Muscle layer of duodenum (tissue), 2 donors: Measurements from ENCODE around the gene TIGD4.

Source experiments
- H3K27ac ChIP-seq: one replicate; pipeline ENCODE4 v1.7.0; 2013; ENCODE audit warnings: mild to moderate bottlenecking, low read length
- H3K27me3 ChIP-seq: one replicate; pipeline ENCODE4 v1.7.0; 2013; ENCODE audit warnings: low read depth, mild to moderate bottlenecking, control low read depth, low read length
- H3K36me3 ChIP-seq, 2 donors: one replicate each; pipeline ENCODE4 v1.7.0; 2013; ENCODE audit warnings: low read length in 2 of 2, control low read depth in 1 of 2, mild to moderate bottlenecking in 1 of 2; ENCODE audit not compliant: insufficient read depth in 2 of 2, control insufficient read depth in 1 of 2
- H3K4me1 ChIP-seq, 2 donors: one replicate each; pipeline ENCODE4 v1.7.0; 2013; ENCODE audit warnings: low read length in 2 of 2, mild to moderate bottlenecking in 2 of 2, control low read depth in 1 of 2, moderate library complexity in 1 of 2; ENCODE audit not compliant: insufficient read depth in 2 of 2, control insufficient read depth in 1 of 2
- H3K4me3 ChIP-seq, 2 donors: one replicate each; pipeline ENCODE4 v1.7.0; 2013; ENCODE audit warnings: low read length in 2 of 2, low read depth in 1 of 2, mild to moderate bottlenecking in 1 of 2
- H3K9me3 ChIP-seq, 2 donors: one replicate each; pipeline ENCODE4 v1.7.0; 2013; ENCODE audit warnings: low read length in 2 of 2, control low read depth in 1 of 2, mild to moderate bottlenecking in 1 of 2; ENCODE audit not compliant: control insufficient read depth in 1 of 2
- donor health status: healthy.

TIGD4 gene

DNA sequence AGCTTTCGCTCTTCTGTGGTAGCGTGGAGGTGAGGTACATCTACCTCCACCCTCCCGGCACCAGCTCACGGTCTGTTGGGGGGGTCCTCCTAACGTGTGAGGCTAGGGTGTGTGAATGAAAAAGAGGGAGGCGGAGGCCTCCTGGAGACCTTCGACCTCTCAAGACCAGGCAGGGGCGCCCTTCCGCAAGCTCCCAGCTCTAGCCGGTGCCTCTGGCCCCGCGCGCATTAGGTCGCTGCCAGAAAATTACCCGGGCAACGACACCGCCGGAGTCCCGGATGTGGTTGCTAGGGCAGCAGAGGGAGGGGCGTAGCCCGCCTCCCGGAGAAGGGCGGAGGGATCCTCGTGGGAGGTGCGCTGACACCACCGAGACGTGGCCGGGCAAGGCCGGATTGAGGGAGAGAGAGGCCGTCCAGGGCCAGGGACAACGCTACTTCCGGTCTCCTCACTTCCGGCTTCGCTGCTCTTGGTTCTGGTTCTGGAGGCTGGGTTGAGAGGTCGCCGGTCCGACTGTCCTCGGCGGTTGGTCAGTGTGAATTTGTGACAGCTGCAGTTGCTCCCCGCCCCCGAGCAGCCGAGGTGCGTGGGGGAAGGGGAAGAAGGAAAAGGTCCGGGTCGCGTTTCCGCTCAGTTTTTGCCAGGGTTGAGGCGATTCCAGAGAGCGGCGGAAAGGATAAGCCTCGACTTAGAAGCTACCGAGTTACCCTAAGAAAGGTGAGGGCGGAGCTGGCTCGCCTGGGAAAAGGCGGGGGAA is at the start of gene TIGD4, which contains the start of gene ARFIP1:
TSS of gene TIGD4 (minus strand) at position 218 of the 754 bp plus-strand sequence. CDS start 8,726 bp downstream, outside the sequence.
TSS of gene ARFIP1 (plus strand) at position 442 of the 754 bp plus-strand sequence. CDS start 49,680 bp downstream, outside the sequence.
- Histone ChIP-seq H3K27ac (peak within 1 kb of the TSS; percentile 91), H3K4me1 (peaks cover 0 to 31% of the 10 kb centered on the region in 2 donors), H3K9me3 (no peaks in the 10 kb centered on the region)

GRCh38 chr4:152828122-152828521 is 48.6 kb upstream of the TIGD4 start:
- no peak overlapping the region for H3K4me3 ChIP-seq
- peaks cover 0 to 4% of the 10 kb centered on the region in 2 donors for H3K9me3 ChIP-seq
- H3K4me1 ChIP-seq = no peaks in the 10 kb centered on the region
- H3K27ac ChIP-seq = no peak overlapping the region
- no peaks in the 10 kb centered on the region for H3K27me3 ChIP-seq
- H3K36me3 ChIP-seq = peaks cover 4 to 10% of the 10 kb centered on the region in 2 donors

More for the DNA sequence above, at the start of gene TIGD4, which contains the start of gene ARFIP1:
- Histone ChIP-seq H3K36me3 (peaks cover 0 to 3% of the 10 kb centered on the region in 2 donors), H3K27me3 (no peaks in the 10 kb centered on the region), H3K4me3 (peak within 1 kb of the TSS; percentile 88)

GRCh38 chr4:152825336-152825735 is 45.8 kb upstream of the TIGD4 start:
- H3K27ac ChIP-seq = no peak overlapping the region
- H3K9me3 ChIP-seq = peaks cover 0 to 4% of the 10 kb centered on the region in 2 donors
- H3K4me1 ChIP-seq = no peaks in the 10 kb centered on the region
- no peaks in the 10 kb centered on the region for H3K36me3 ChIP-seq
- H3K27me3 ChIP-seq = no peaks in the 10 kb centered on the region
- no peak overlapping the region for H3K4me3 ChIP-seq

- Histone ChIP-seq H3K4me1 (no peaks in the 10 kb centered on the region), H3K36me3 (no peaks in the 10 kb centered on the region), H3K9me3 (peaks cover 0 to 4% of the 10 kb centered on the region in 2 donors)
Measured at GRCh38 chr4:152824561-152824960, 45.0 kb upstream of the TIGD4 start.

DNA sequence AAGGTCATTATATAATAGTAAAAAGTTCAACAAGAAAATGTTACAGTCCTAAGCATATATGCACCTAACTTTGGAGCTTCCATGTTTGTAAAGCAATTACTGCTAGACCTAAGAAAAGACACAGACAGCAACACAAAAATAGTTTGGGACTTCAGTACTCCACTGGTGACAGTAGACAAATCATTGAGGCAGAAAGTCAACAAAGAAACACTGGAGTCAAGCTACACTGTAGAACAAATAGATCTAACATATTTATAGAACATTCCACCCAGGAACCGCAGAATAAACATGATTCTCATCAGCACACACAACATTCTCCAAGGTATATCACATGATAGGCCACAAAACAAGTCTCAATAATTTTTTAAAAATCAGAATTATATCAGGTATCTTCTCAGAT is 42.8 kb upstream of the TIGD4 start:
- no peaks in the 10 kb centered on the region for H3K36me3 ChIP-seq

More at GRCh38 chr4:152824561-152824960, 45.0 kb upstream of the TIGD4 start:
- Histone ChIP-seq H3K4me3 (no peak overlapping the region), H3K27me3 (no peaks in the 10 kb centered on the region), H3K27ac (no peak overlapping the region)

GRCh38 chr4:152820073-152820472 is 40.5 kb upstream of the TIGD4 start:
- Histone ChIP-seq H3K4me1 (no peaks in the 10 kb centered on the region), H3K27ac (no peak overlapping the region), H3K9me3 (peaks cover 0 to 4% of the 10 kb centered on the region in 2 donors), H3K36me3 (no peaks in the 10 kb centered on the region), H3K4me3 (no peak overlapping the region), H3K27me3 (no peaks in the 10 kb centered on the region)

More for the DNA sequence above, 42.8 kb upstream of the TIGD4 start:
- H3K4me1 ChIP-seq = no peaks in the 10 kb centered on the region
- no peaks in the 10 kb centered on the region for H3K27me3 ChIP-seq
- H3K9me3 ChIP-seq = peaks cover 0 to 1% of the 10 kb centered on the region in 2 donors
- H3K4me3 ChIP-seq = no peak overlapping the region
- no peak overlapping the region for H3K27ac ChIP-seq

DNA sequence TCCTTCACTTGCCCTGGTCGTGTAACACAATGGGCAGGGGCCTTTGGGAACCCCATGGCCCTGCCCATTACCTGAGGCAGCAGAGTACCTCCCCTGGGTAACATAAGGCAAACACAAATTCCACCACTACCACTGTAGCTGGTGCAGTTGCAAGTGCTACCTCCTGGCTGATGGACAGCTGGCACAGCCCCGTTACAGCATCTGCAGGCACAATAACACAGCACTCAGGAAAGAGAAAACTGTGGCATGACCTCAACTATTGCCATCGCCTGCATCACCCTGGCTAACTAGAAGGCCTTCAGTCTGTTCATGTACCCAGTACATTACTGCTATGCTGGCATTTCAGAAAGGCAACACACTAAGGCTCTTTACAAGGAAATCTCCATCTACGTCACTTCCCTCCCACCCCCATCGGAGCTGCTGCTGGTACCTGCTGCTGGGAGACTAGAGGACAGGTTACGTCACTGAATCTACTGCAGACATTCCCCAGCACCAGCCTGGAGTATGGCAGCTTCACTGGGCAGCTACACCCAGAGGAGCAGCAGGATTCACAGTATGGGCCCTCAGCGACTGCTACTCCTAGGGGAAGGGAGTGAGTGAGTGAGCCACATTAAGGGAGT is 39.6 kb upstream of the TIGD4 start:
- Histone ChIP-seq H3K4me3 (no peak overlapping the region), H3K27me3 (no peaks in the 10 kb centered on the region), H3K9me3 (peaks cover 0 to 7% of the 10 kb centered on the region in 2 donors), H3K27ac (no peak overlapping the region), H3K36me3 (no peaks in the 10 kb centered on the region), H3K4me1 (no peaks in the 10 kb centered on the region)

- Histone ChIP-seq H3K27me3 (no peaks in the 10 kb centered on the region), H3K9me3 (peaks cover 0 to 7% of the 10 kb centered on the region in 2 donors), H3K4me1 (no peaks in the 10 kb centered on the region), H3K27ac (no peak overlapping the region), H3K36me3 (no peaks in the 10 kb centered on the region), H3K4me3 (no peak overlapping the region)
Measured at GRCh38 chr4:152817331-152817730, 37.8 kb upstream of the TIGD4 start.

- Histone ChIP-seq H3K4me1 (no peaks in the 10 kb centered on the region), H3K9me3 (peaks cover 0 to 7% of the 10 kb centered on the region in 2 donors), H3K4me3 (no peak overlapping the region), H3K27ac (no peak overlapping the region), H3K27me3 (no peaks in the 10 kb centered on the region), H3K36me3 (no peaks in the 10 kb centered on the region)
Measured at GRCh38 chr4:152815078-152815477, 35.5 kb upstream of the TIGD4 start.

- Histone ChIP-seq H3K9me3 (peaks cover 0 to 7% of the 10 kb centered on the region in 2 donors), H3K4me1 (peaks cover 0 to 8% of the 10 kb centered on the region in 2 donors), H3K27ac (no peak overlapping the region), H3K36me3 (peaks cover 0 to 2% of the 10 kb centered on the region in 2 donors), H3K27me3 (no peaks in the 10 kb centered on the region), H3K4me3 (no peak overlapping the region)
Measured at GRCh38 chr4:152810715-152811287, 31.3 kb upstream of the TIGD4 start.

DNA sequence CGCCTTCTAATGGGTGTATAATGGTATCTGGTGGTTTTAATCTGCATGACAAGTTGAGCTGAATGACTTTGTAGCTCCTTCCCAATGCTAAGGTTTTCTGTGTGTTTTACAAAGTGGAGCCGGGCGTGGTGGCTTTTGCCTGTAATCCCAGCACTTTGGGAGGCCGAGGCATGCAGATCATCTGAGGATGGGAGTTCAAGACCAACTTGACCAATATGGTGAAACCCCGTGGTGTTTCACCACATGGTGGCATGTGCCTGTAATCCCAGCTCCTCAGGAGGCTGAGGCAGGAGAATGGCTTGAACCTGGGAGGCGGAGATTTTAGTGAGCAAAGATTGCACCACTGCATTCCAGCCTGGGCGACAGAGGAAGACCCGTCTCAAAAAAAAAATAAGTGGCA is 29.1 kb upstream of the TIGD4 start:
- Histone ChIP-seq H3K27ac (no peak overlapping the region), H3K9me3 (no peaks in the 10 kb centered on the region), H3K27me3 (no peaks in the 10 kb centered on the region), H3K4me1 (peaks cover 0 to 8% of the 10 kb centered on the region in 2 donors), H3K36me3 (peaks cover 0 to 2% of the 10 kb centered on the region in 2 donors), H3K4me3 (no peak overlapping the region)
